Liver (tissue), 9 donors: ENCODE measurements around the gene DSTYK. TPM values are rescaled to one million over a fixed set of nuclear protein-coding genes. Genes with fewer than 3 reads are reported as not detected.

ENCODE experiments used
- DNase-seq: peaks from one replicate; pipeline ENCODE4 v3.0.0-alpha.2; 2017; ENCODE audit warnings: low spot score
- H3K27ac ChIP-seq, 2 donors: one replicate each; pipeline ENCODE4 v1.7.0; 2013; ENCODE audit warnings: inconsistent platforms in 2 of 2, low read length in 2 of 2, control low read depth in 1 of 2, low read depth in 1 of 2, mild to moderate bottlenecking in 1 of 2
- H3K27me3 ChIP-seq, 4 donors: one replicate each; pipeline versions ENCODE4 v1.6.1 to v1.7.0; 2013; ENCODE audit warnings: low read length in 3 of 4, inconsistent platforms in 1 of 4, mild to moderate bottlenecking in 1 of 4, moderate library complexity in 1 of 4; ENCODE audit not compliant: control insufficient read depth in 4 of 4, insufficient read depth in 4 of 4
- H3K36me3 ChIP-seq, 4 donors: one replicate each; pipeline versions ENCODE4 v1.6.1 to v1.7.0; 2013; ENCODE audit warnings: low read length in 3 of 4, mild to moderate bottlenecking in 3 of 4, low read depth in 1 of 4, moderate library complexity in 1 of 4; ENCODE audit not compliant: control insufficient read depth in 4 of 4, insufficient read depth in 3 of 4
- H3K4me1 ChIP-seq, 4 donors: one replicate each; pipeline versions ENCODE4 v1.6.1 to v1.7.0; 2013; ENCODE audit warnings: low read length in 3 of 4, mild to moderate bottlenecking in 3 of 4, moderate library complexity in 1 of 4; ENCODE audit not compliant: control insufficient read depth in 4 of 4, insufficient read depth in 4 of 4
- H3K4me3 ChIP-seq, 3 donors: one replicate each; pipeline versions ENCODE4 v1.6.1 to v1.7.0; 2013; ENCODE audit warnings: low read length in 3 of 3, control low read depth in 1 of 3, low read depth in 1 of 3, mild to moderate bottlenecking in 1 of 3
- H3K9ac ChIP-seq, 2 donors: one replicate each; pipeline ENCODE4 v1.7.0; 2013; ENCODE audit warnings: low read length in 2 of 2, mild to moderate bottlenecking in 2 of 2, moderate library complexity in 2 of 2, control low read depth in 1 of 2, low read depth in 1 of 2
- H3K9me3 ChIP-seq, 4 donors: one replicate each; pipeline versions ENCODE4 v1.6.1 to v1.7.0; 2013; ENCODE audit warnings: low read length in 3 of 4; ENCODE audit not compliant: control insufficient read depth in 4 of 4
- CTCF ChIP-seq: fragments of 150-350 bp; IDR thresholded peaks from 2 replicates; pipeline ENCODE4 v1.5.1; 2017; ENCODE audit warnings: improper control_type of control experiment, low read depth, low read length; ENCODE audit not compliant: missing input control
- EGR1 ChIP-seq, 2 donors: IDR thresholded peaks; 2 replicates each; pipeline ENCODE4 v1.6.1; 2016 to 2018; ENCODE audit warnings: antibody characterized with exemption in 2 of 2, low read depth in 2 of 2
- FOXA1 ChIP-seq: IDR thresholded peaks from 2 replicates; pipeline ENCODE4 v1.6.1; 2016; ENCODE audit warnings: antibody characterized with exemption
- FOXA2 ChIP-seq: IDR thresholded peaks from 2 replicates; pipeline ENCODE4 v1.6.1; 2016; ENCODE audit warnings: antibody characterized with exemption
- GABPA ChIP-seq, 2 donors: IDR thresholded peaks in 1 of 2; conservative IDR thresholded peaks in 1 of 2; 2 replicates each; pipeline ENCODE4 v1.6.1; 2016; ENCODE audit warnings: antibody characterized with exemption in 2 of 2, mild to moderate bottlenecking in 1 of 2, moderate library complexity in 1 of 2
- HNF4A ChIP-seq, 2 donors: conservative IDR thresholded peaks; 2 replicates each; pipeline ENCODE4 v1.6.1; 2016; ENCODE audit warnings: antibody characterized with exemption in 2 of 2, mild to moderate bottlenecking in 2 of 2
- HNF4G ChIP-seq: IDR thresholded peaks from 2 replicates; pipeline ENCODE4 v1.6.1; 2016; ENCODE audit warnings: antibody characterized with exemption
- JUND ChIP-seq, 2 donors: IDR thresholded peaks; 2 replicates each; pipeline ENCODE4 v1.6.1; 2016; ENCODE audit warnings: antibody characterized with exemption in 2 of 2
- NR2F2 ChIP-seq: IDR thresholded peaks from 2 replicates; pipeline ENCODE4 v1.6.1; 2016; ENCODE audit warnings: antibody characterized with exemption
- RAD21 ChIP-seq, 2 donors: IDR thresholded peaks; 2 replicates each; pipeline ENCODE4 v1.6.1; 2016; ENCODE audit warnings: antibody characterized with exemption in 2 of 2, mild to moderate bottlenecking in 2 of 2
- RXRA ChIP-seq, 2 donors: IDR thresholded peaks; 2 replicates each; pipeline ENCODE4 v1.6.1; 2017 to 2018; ENCODE audit warnings: antibody characterized with exemption in 2 of 2, mild to moderate bottlenecking in 1 of 2
- SP1 ChIP-seq: IDR thresholded peaks from 2 replicates; pipeline ENCODE4 v1.6.1; 2018; ENCODE audit warnings: antibody characterized with exemption, mild to moderate bottlenecking
- TAF1 ChIP-seq: conservative IDR thresholded peaks from 2 replicates; pipeline ENCODE4 v1.6.1; 2016; ENCODE audit warnings: antibody characterized with exemption, mild to moderate bottlenecking
- YY1 ChIP-seq: IDR thresholded peaks from 2 replicates; pipeline ENCODE4 v1.6.1; 2016; ENCODE audit warnings: antibody characterized with exemption, mild to moderate bottlenecking
- ZBTB33 ChIP-seq: IDR thresholded peaks from 2 replicates; pipeline ENCODE4 v1.6.1; 2016; ENCODE audit warnings: antibody characterized with exemption
- WGBS: extraction: QIAGEN DNeasy Blood & Tissue Kit; methylation state at CpG from one replicate; pipeline ENCODE4 v1.1.7; 2013; 5-methylcytosine and 5-hydroxymethylcytosine counted together
- polyA plus RNA-seq, 2 donors: library from polyadenylated mRNA; stranded (reverse) in 1 of 2; unstranded in 1 of 2; fragments of 200-250 nt in 1 of 2; fragments of >200 nt in 1 of 2; fragmentation: Nextera tagmentation in 1 of 2; extraction: Ambion mirVana in 1 of 2; gene quantifications; one replicate each; pipeline versions ENCODE4 v1.2.1 to v1.2.3, GENCODE V29; 2013 to 2015
- total RNA-seq, 2 donors: library from RNA; depleted of rRNA; stranded (reverse); fragments of >200 nt; gene quantifications; one replicate each; pipeline ENCODE4 v1.2.3, GENCODE V29; 2014
- TF ChIP-seq, protein P1 (sequence below): IDR thresholded peaks from 2 replicates; pipeline ENCODE4 v1.6.1; 2016; ENCODE audit warnings: antibody characterized with exemption
- TF ChIP-seq, protein P2 (sequence below): IDR thresholded peaks from 2 replicates; pipeline ENCODE4 v1.6.1; 2016; ENCODE audit warnings: antibody characterized with exemption
- TF ChIP-seq, protein P3 (sequence below): IDR thresholded peaks from 2 replicates; pipeline ENCODE4 v1.6.1; 2016; ENCODE audit warnings: antibody characterized with exemption, mild to moderate bottlenecking
- donor health status: healthy.
- donor health status: healthy.
- donor health status: healthy.
- donor health status: healthy.
- donor health status: healthy.

DSTYK gene
- total and polyA plus RNA-seq, 4 donors, result 1.5 to 9.9 (median 3.0) TPM

GRCh38 chr1:205168291-205168690, 43.2 kb downstream of the DSTYK start:
- TF ChIP-seq, protein P1, sequence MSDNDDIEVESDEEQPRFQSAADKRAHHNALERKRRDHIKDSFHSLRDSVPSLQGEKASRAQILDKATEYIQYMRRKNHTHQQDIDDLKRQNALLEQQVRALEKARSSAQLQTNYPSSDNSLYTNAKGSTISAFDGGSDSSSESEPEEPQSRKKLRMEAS, result no peak
- TF ChIP-seq GABPA (IDR thresholded peaks at IDR 0.05 in 1 of 2, conservative IDR thresholded peaks at IDR 0.05 in 1 of 2), result no peak
- TF ChIP-seq HNF4G, result no peak
- TF ChIP-seq RAD21 (IDR thresholded peaks at IDR 0.05), result no peak
- TF ChIP-seq CTCF, result no peak
- no peak for TF ChIP-seq RXRA (IDR thresholded peaks at IDR 0.05)
- TF ChIP-seq TAF1, result no peak
- TF ChIP-seq, protein P2, sequence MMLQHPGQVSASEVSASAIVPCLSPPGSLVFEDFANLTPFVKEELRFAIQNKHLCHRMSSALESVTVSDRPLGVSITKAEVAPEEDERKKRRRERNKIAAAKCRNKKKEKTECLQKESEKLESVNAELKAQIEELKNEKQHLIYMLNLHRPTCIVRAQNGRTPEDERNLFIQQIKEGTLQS, result no peak
- TF ChIP-seq, protein P3, sequence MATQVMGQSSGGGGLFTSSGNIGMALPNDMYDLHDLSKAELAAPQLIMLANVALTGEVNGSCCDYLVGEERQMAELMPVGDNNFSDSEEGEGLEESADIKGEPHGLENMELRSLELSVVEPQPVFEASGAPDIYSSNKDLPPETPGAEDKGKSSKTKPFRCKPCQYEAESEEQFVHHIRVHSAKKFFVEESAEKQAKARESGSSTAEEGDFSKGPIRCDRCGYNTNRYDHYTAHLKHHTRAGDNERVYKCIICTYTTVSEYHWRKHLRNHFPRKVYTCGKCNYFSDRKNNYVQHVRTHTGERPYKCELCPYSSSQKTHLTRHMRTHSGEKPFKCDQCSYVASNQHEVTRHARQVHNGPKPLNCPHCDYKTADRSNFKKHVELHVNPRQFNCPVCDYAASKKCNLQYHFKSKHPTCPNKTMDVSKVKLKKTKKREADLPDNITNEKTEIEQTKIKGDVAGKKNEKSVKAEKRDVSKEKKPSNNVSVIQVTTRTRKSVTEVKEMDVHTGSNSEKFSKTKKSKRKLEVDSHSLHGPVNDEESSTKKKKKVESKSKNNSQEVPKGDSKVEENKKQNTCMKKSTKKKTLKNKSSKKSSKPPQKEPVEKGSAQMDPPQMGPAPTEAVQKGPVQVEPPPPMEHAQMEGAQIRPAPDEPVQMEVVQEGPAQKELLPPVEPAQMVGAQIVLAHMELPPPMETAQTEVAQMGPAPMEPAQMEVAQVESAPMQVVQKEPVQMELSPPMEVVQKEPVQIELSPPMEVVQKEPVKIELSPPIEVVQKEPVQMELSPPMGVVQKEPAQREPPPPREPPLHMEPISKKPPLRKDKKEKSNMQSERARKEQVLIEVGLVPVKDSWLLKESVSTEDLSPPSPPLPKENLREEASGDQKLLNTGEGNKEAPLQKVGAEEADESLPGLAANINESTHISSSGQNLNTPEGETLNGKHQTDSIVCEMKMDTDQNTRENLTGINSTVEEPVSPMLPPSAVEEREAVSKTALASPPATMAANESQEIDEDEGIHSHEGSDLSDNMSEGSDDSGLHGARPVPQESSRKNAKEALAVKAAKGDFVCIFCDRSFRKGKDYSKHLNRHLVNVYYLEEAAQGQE, result no peak
- no peak for TF ChIP-seq SP1
- no peak for TF ChIP-seq HNF4A (conservative IDR thresholded peaks at IDR 0.05)
- TF ChIP-seq ZBTB33, result no peak
- no peak for TF ChIP-seq FOXA2
- TF ChIP-seq JUND (IDR thresholded peaks at IDR 0.05), result no peak
- no peak for TF ChIP-seq NR2F2
- TF ChIP-seq FOXA1, result no peak
- no peak for TF ChIP-seq EGR1 (IDR thresholded peaks at IDR 0.05; ENCODE audit: low read depth in 2 of 2)
- no peak for TF ChIP-seq YY1
- Histone ChIP-seq H3K27me3 (no peaks in the 10 kb centered on the region), H3K4me3 (no peak overlapping the region), H3K27ac (no peak overlapping the region), H3K9me3 (no peaks in the 10 kb centered on the region), H3K4me1 (no peaks in the 10 kb centered on the region), H3K9ac (no peak overlapping the region), H3K36me3 (peaks cover 2 to 24% (median 14%) of the 10 kb centered on the region in 4 donors)
- no peak for DNase-seq
- WGBS, result 90% methylated on average over 1 of the region's 1 CpG
